IMR-90 (cell line): ENCODE data around the gene ACYP2. TPM values are rescaled to one million over a fixed set of nuclear protein-coding genes. Genes with fewer than 3 reads are reported as not detected.

Experiments used
- ATAC-seq: fragments of 200-7000 bp; cut with Tn5 transposase; 2 replicates; pipeline ENCODE4 v1.9.1; 2020; ENCODE audit warnings: low read depth, mild to moderate bottlenecking, moderate library complexity
- BruUV-seq: library from RNA; stranded (reverse); fragments of 400-500 nt; replicated peaks from 2 replicates; lab custom pipeline; 2021; lab: Mats Ljungman, UMichigan
- CTCF ChIA-PET: fragments of 300-600 bp; formaldehyde crosslinking; extraction: SDS; loops from one replicate; lab custom pipeline; 2021; ENCODE audit warnings: antibody characterized with exemption; lab: Yijun Ruan, JAX
- POLR2A ChIA-PET: fragments of 300-600 bp; sonication (Branson Sonifier 250); formaldehyde crosslinking; loops from one replicate; lab custom pipeline; 2022; ENCODE audit warnings: antibody characterized with exemption; ENCODE audit not compliant: unreplicated experiment; lab: Charles Lee
- DNase-seq: peaks from one replicate; pipeline ENCODE4 v3.0.0; 2013
- H2AFZ ChIP-seq: replicated peaks from 2 replicates; pipeline ENCODE3; 2013; ENCODE audit warnings: low read length, mild to moderate bottlenecking; ENCODE audit not compliant: poor library complexity
- H2AK5ac ChIP-seq: 2 replicates; pipeline ENCODE4 v1.6.1; 2013; ENCODE audit warnings: low read depth, low read length, inconsistent platforms
- H2AK9ac ChIP-seq: replicated peaks from 2 replicates; pipeline ENCODE3; 2013; ENCODE audit warnings: mild to moderate bottlenecking, low read depth, low read length, moderate library complexity; ENCODE audit not compliant: poor library complexity
- H2BK120ac ChIP-seq: 2 replicates; pipeline ENCODE4 v1.6.1; 2013; ENCODE audit warnings: low read depth, low read length, inconsistent platforms
- H2BK15ac ChIP-seq: 3 replicates; pipeline ENCODE4 v1.6.1; 2013; ENCODE audit warnings: low read depth, low read length, inconsistent platforms
- H2BK20ac ChIP-seq: 2 replicates; pipeline ENCODE4 v1.6.1; 2013; ENCODE audit warnings: low read depth, mild to moderate bottlenecking, inconsistent platforms, low read length, moderate library complexity
- H2BK5ac ChIP-seq: 2 replicates; pipeline ENCODE4 v1.6.1; 2013; ENCODE audit warnings: mild to moderate bottlenecking, low read depth, low read length, inconsistent platforms; ENCODE audit not compliant: poor library complexity, severe bottlenecking
- H3K14ac ChIP-seq: replicated peaks from 2 replicates; pipeline ENCODE4 v1.6.1; 2013; ENCODE audit warnings: low read depth, low read length, inconsistent platforms
- H3K18ac ChIP-seq: 2 replicates; pipeline ENCODE4 v1.6.1; 2013; ENCODE audit warnings: low read depth, low read length, control low read depth
- H3K23ac ChIP-seq: 2 replicates; pipeline ENCODE4 v1.6.1; 2013; ENCODE audit warnings: low read depth, low read length, inconsistent platforms
- H3K27ac ChIP-seq: 2 replicates; pipeline ENCODE4 v1.5.1; 2013; ENCODE audit warnings: mild to moderate bottlenecking, control low read depth, low read length; ENCODE audit not compliant: insufficient read depth
- H3K27me3 ChIP-seq: 2 replicates; pipeline ENCODE4 v1.6.1; 2013; ENCODE audit warnings: low read length; ENCODE audit not compliant: control insufficient read depth, insufficient read depth
- H3K36me3 ChIP-seq: 2 replicates; pipeline ENCODE4 v1.6.1; 2013; ENCODE audit warnings: low read length, mixed read lengths; ENCODE audit not compliant: control insufficient read depth, insufficient read depth
- H3K4ac ChIP-seq: 2 replicates; pipeline ENCODE4 v1.6.1; 2013; ENCODE audit warnings: low read depth, low read length, inconsistent platforms
- H3K4me1 ChIP-seq: 2 replicates; pipeline ENCODE4 v1.6.1; 2013; ENCODE audit warnings: low read length, mixed read lengths; ENCODE audit not compliant: control insufficient read depth, insufficient read depth
- H3K4me2 ChIP-seq: 2 replicates; pipeline ENCODE4 v1.6.1; 2013; ENCODE audit warnings: low read depth, mild to moderate bottlenecking, control low read depth, low read length, moderate library complexity
- H3K4me3 ChIP-seq: 2 replicates; pipeline ENCODE4 v1.5.1; 2013; ENCODE audit warnings: low read depth, mild to moderate bottlenecking, control low read depth, low read length, moderate library complexity; ENCODE audit not compliant: insufficient read depth
- H3K56ac ChIP-seq: 2 replicates; pipeline ENCODE4 v1.6.1; 2013; ENCODE audit warnings: low read length, inconsistent platforms; ENCODE audit not compliant: insufficient read depth; ENCODE audit errors: extremely low read depth
- H3K79me1 ChIP-seq, 2 experiments: 2 replicates each; pipeline ENCODE4 v1.6.1; 2013; ENCODE audit warnings: low read length in 2 of 2, inconsistent platforms in 1 of 2, low read depth in 1 of 2
- H3K9ac ChIP-seq: 2 replicates; pipeline ENCODE4 v1.6.1; 2013; ENCODE audit warnings: low read depth, low read length, control low read depth
- H3K9me1 ChIP-seq: 2 replicates; pipeline ENCODE4 v1.6.1; 2013; ENCODE audit warnings: low read length, inconsistent platforms; ENCODE audit not compliant: insufficient read depth
- H3K9me3 ChIP-seq: 2 replicates; pipeline ENCODE4 v1.6.1; 2013; ENCODE audit warnings: low read length; ENCODE audit not compliant: control insufficient read depth, insufficient read depth
- H4K20me1 ChIP-seq: 2 replicates; pipeline ENCODE4 v1.6.1; 2013; ENCODE audit warnings: low read length, inconsistent platforms; ENCODE audit not compliant: insufficient read depth
- H4K5ac ChIP-seq: 2 replicates; pipeline ENCODE4 v1.6.1; 2013; ENCODE audit warnings: mild to moderate bottlenecking, low read depth, low read length, control low read depth
- H4K8ac ChIP-seq, 2 experiments: 2 replicates each; pipeline ENCODE4 v1.6.1; 2013; ENCODE audit warnings: low read depth in 2 of 2, low read length in 2 of 2, control low read depth in 1 of 2, inconsistent platforms in 1 of 2
- H4K91ac ChIP-seq: 2 replicates; pipeline ENCODE4 v1.6.1; 2013; ENCODE audit warnings: low read depth, low read length, inconsistent platforms; ENCODE audit not compliant: insufficient read depth
- BHLHE40 ChIP-seq: fragments of 150-350 bp; IDR thresholded peaks from 2 replicates; pipeline ENCODE4 v1.6.1; 2016; ENCODE audit warnings: mild to moderate bottlenecking, low read depth, low read length
- CEBPB ChIP-seq: IDR thresholded peaks from 2 replicates; pipeline ENCODE4 v1.6.1; 2012; ENCODE audit warnings: low read depth, low read length, improper control_type of control experiment
- RAD21 ChIP-seq: IDR thresholded peaks from 2 replicates; pipeline ENCODE4 v1.6.1; 2012; ENCODE audit warnings: low read length, improper control_type of control experiment
- RCOR1 ChIP-seq: IDR thresholded peaks from 2 replicates; pipeline ENCODE4 v1.6.1; 2012; ENCODE audit warnings: mild to moderate bottlenecking, low read length, improper control_type of control experiment; ENCODE audit not compliant: insufficient replicate concordance
- RFX5 ChIP-seq: IDR thresholded peaks from 2 replicates; pipeline ENCODE4 v1.8.0; 2012; ENCODE audit warnings: low read depth, mild to moderate bottlenecking, low read length, moderate library complexity
- whole genome bisulfite sequencing, 2 experiments: methylation state at CpG; one replicate each; pipeline versions ENCODE4 v1.1.5 to v1.1.7; 2013; ENCODE audit warnings: missing lambda C conversion rate in 2 of 2; ENCODE audit not compliant: insufficient read length in 1 of 2; ENCODE audit errors: extremely low coverage in 2 of 2; 5-methylcytosine and 5-hydroxymethylcytosine counted together
- dilution Hi-C: fragments of 300-500 bp; cut with HindIII; formaldehyde crosslinking; loops from one replicate; pipeline ENCODE4 v1.14.3; 2018; ENCODE audit warnings: low sequenced_read_pairs; ENCODE audit not compliant: unreplicated experiment
- in situ Hi-C: fragments of 300-500 bp; cut with MboI; formaldehyde crosslinking; loops from 3 replicates; pipeline ENCODE4 v1.14.3; 2019; ENCODE audit warnings: low sequenced_read_pairs, inconsistent platforms, mixed read lengths
- intact Hi-C: fragments of 100-400 bp; cut with micrococcal nuclease; formaldehyde crosslinking; loops from 2 replicates; pipeline ENCODE4 v1.10.0; 2022
- polyA plus RNA-seq, 3 experiments: library from polyadenylated mRNA; depleted of rRNA; stranded (reverse); fragments of >200 nt; gene quantifications; 2 replicates each; pipeline ENCODE4 v1.2.3, GENCODE V29; 2012; ENCODE audit warnings: low replicate concordance in 1 of 3
- total RNA-seq: library from RNA; depleted of rRNA; stranded (reverse); fragments of >200 nt; gene quantifications from 2 replicates; pipeline ENCODE4 v1.2.3, GENCODE V29; 2012

ACYP2 gene
- total and polyA plus RNA-seq, 2 of the 4 experiments (the other 2 are of a cell fraction) = 3.9 to 7.4 TPM

GRCh38 chr2:54226260-54226659, 110.8 kb downstream of the ACYP2 start:
- Histone ChIP-seq H2BK15ac (no peak overlapping the region), H2BK20ac (no peak overlapping the region), H4K5ac (no peak overlapping the region), H3K36me3 (no peaks in the 10 kb centered on the region), H3K9me3 (no peaks in the 10 kb centered on the region), H3K9me1 (no peaks in the 10 kb centered on the region), H3K4me1 (no peaks in the 10 kb centered on the region), H3K27me3 (no peaks in the 10 kb centered on the region), H2AK9ac (no peak overlapping the region), H4K91ac (no peak overlapping the region), H3K18ac (no peak overlapping the region), H2AK5ac (no peak overlapping the region), H3K23ac (no peak overlapping the region), H3K27ac (no peak overlapping the region), H3K79me1 (no peaks in the 10 kb centered on the region), H3K4ac (no peak overlapping the region), H3K4me2 (no peak overlapping the region), H3K56ac (no peak overlapping the region), H4K8ac (no peak overlapping the region), H2BK120ac (no peak overlapping the region), H4K20me1 (no peaks in the 10 kb centered on the region), H2BK5ac (no peak overlapping the region), H3K14ac (no peak overlapping the region), H2AFZ (no peak overlapping the region), H3K9ac (no peak overlapping the region), H3K4me3 (no peak overlapping the region)
- in situ Hi-C loops (no loop called here), dilution Hi-C loops (no loop called here), intact Hi-C loops (no loop called here)
- TF ChIP-seq RFX5 = no peak
- no peak for TF ChIP-seq CEBPB
- no peak for TF ChIP-seq RCOR1
- TF ChIP-seq RAD21 = no peak
- TF ChIP-seq BHLHE40 = no peak
- ChIA-PET CTCF (no interaction called here), POLR2A (no interaction called here)
- no TSS peak for BruUV-seq
- WGBS, 2 experiments = no CpG with 5 or more reads among the region's 2 CpGs
- DNase-seq (no peak), ATAC-seq (no peak)
